ENCODE results near the gene SLC48A1.

The SLC48A1 gene

GRCh38 chr12:47747126-47747525 lies 25.9 kb upstream of the SLC48A1 start:
- no peak for TF ChIP-seq CTCF (IDR thresholded peaks at IDR 0.05; ENCODE audit: borderline replicate concordance, insufficient read depth, low read depth, low read length)
- H3K4me3 ChIP-seq (ENCODE audit: low read depth, low read length) = no peak overlapping the region

GRCh38 chr12:47747596-47748506 lies 25.2 kb upstream of the SLC48A1 start:
- no peak for TF ChIP-seq CTCF (IDR thresholded peaks at IDR 0.05; ENCODE audit: borderline replicate concordance, insufficient read depth, low read depth, low read length)
- no peak overlapping the region for H3K4me3 ChIP-seq (ENCODE audit: low read depth, low read length)

- TF ChIP-seq CTCF (IDR thresholded peaks at IDR 0.05; ENCODE audit: borderline replicate concordance, insufficient read depth, low read depth, low read length) = no peak
- no peak overlapping the region for H3K4me3 ChIP-seq (ENCODE audit: low read depth, low read length)
Measured at GRCh38 chr12:47748507-47748828, 24.6 kb upstream of the SLC48A1 start.

- TF ChIP-seq CTCF (IDR thresholded peaks at IDR 0.05; ENCODE audit: borderline replicate concordance, insufficient read depth, low read depth, low read length) = no peak
- H3K4me3 ChIP-seq (ENCODE audit: low read depth, low read length) = no peak overlapping the region
Measured at GRCh38 chr12:47748899-47749298, 24.1 kb upstream of the SLC48A1 start.

- no peak for TF ChIP-seq CTCF (IDR thresholded peaks at IDR 0.05; ENCODE audit: borderline replicate concordance, insufficient read depth, low read depth, low read length)
- H3K4me3 ChIP-seq (ENCODE audit: low read depth, low read length) = no peak overlapping the region
Measured at GRCh38 chr12:47750229-47750798, 22.7 kb upstream of the SLC48A1 start.

- no peak for TF ChIP-seq CTCF (IDR thresholded peaks at IDR 0.05; ENCODE audit: borderline replicate concordance, insufficient read depth, low read depth, low read length)
- no peak overlapping the region for H3K4me3 ChIP-seq (ENCODE audit: low read depth, low read length)
Measured at GRCh38 chr12:47750916-47751470, 22.0 kb upstream of the SLC48A1 start.
